ENCODE measurements around the gene KCNQ5. TPM values are rescaled to one million over a fixed set of nuclear protein-coding genes. Genes with fewer than 3 reads are reported as not detected.

KCNQ5 gene
- total and polyA plus RNA-seq, 2 donors = 1.8 to 3.0 TPM

DNA sequence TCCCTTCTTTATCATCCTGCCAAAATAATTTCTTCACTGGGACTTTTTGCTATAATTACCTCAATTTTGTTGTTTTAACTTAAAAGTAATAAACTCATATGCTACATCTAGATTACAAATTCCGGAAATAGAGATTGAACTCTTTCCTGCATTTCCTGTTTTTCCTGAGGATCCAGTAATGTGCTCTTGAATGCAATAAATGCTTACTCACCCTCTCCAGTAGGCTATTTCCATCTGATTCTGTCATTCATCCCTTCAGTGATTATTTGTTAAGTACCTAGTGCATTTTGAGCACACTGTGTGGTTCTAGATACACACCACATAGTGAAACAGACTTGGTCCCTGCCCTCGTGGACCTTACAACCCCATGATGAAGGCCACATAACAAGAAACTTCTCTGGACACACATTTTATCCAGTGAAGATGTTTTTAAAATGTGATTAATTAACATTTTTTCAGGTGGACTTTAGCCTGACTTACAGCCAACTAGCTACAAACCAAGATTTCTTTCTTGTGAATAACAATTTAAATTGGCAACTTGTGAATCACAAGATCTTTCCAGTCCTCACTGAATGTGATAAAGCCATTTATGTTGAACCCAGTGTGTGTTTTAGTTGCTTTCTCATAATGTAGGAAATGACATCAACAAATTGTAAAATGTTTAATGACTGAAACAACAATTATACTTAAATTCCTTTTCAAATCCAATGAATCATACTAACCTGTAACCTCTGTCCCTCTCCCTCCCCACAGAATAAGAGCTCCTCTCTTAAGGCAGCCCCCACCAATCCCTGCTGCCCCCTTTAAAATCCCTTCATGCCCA, 331.2 kb downstream of the KCNQ5 start:
- whole genome bisulfite sequencing = 82% methylated on average over 2 of the region's 2 CpGs
- DNase-seq (ENCODE audit: extremely low spot score) = no peak
- H3K27ac ChIP-seq (ENCODE audit: low read depth) = no peak overlapping the region
- no peaks in the 10 kb centered on the region for H3K36me3 ChIP-seq (ENCODE audit: insufficient read depth)
- H3K4me1 ChIP-seq (ENCODE audit: insufficient read depth) = peaks cover 1% of the 10 kb centered on the region
- no peak overlapping the region for H3K4me3 ChIP-seq (ENCODE audit: low read depth, low read length)

DNA sequence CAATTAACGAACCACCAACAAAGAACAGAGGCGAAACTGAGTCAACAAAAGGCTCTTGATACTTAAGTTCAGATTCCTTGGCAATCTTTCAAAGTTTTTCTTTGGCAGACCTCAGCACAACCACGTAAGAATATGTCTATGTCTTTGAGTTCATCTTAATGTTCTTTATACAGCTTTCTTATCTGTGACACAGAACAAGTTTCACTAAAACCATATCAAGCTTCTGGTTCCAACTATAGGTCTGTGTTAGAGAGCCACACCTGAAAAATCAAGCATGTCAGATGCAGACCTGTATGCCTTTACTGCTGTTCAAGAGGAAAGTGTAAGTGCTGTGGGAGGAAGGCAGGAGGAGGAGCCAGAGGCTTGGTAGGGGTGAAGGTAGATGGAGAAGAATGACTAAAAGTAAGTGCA, 332.1 kb downstream of the KCNQ5 start:
- Histone ChIP-seq H3K4me1 (ENCODE audit: insufficient read depth) (peaks cover 1% of the 10 kb centered on the region), H3K4me3 (ENCODE audit: low read depth, low read length) (no peak overlapping the region), H3K36me3 (ENCODE audit: insufficient read depth) (no peaks in the 10 kb centered on the region), H3K27ac (ENCODE audit: low read depth) (no peak overlapping the region)
- WGBS = 51% methylated on average over 3 of the region's 3 CpGs
- no peak for DNase-seq (ENCODE audit: extremely low spot score)

DNA sequence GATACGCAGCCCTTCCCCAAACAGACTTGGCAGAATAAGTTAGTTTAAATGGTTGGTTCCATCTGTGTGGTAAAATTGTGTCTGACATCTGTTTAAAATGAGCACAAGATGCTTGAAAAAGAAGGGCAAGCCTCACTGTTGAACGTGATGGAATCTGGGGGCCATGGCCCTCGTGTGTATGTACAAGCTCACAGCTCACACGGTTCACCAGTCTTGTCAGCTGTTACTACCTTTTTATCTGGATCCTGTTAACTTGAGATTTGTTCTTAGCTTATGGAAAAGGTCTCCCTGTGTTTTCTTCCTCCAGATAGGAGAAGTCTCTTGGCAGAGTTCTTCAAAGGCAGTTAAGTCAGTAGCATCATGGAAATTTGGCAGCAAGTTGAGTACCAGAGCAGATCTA, 332.9 kb downstream of the KCNQ5 start:
- Histone ChIP-seq H3K4me3 (ENCODE audit: low read depth, low read length) (no peak overlapping the region), H3K36me3 (ENCODE audit: insufficient read depth) (no peaks in the 10 kb centered on the region), H3K4me1 (ENCODE audit: insufficient read depth) (peaks cover 1% of the 10 kb centered on the region), H3K27ac (ENCODE audit: low read depth) (no peak overlapping the region)
- 36% methylated on average over 4 of the region's 4 CpGs for WGBS
- DNase-seq (ENCODE audit: extremely low spot score) = no peak

DNA sequence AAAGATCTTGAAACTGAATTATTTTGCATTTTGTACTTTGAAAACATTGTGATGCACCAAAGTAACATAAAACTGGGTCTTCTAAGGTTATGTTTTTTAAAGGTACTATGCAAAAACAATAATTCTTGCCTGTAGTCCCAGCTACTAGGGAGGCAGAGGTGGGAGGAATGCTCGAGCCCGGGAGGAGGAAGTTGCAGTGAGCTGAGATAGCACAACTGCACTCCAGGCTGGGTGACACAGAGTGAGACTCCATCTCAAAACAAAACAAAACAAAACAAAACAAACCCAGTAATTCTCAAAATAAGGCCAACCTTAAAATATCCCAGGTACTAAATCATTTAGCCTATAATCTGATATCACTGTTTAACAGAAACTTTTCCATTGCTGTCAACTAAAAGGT, 333.8 kb downstream of the KCNQ5 start:
- WGBS = 44% methylated on average over 2 of the region's 2 CpGs

DNA sequence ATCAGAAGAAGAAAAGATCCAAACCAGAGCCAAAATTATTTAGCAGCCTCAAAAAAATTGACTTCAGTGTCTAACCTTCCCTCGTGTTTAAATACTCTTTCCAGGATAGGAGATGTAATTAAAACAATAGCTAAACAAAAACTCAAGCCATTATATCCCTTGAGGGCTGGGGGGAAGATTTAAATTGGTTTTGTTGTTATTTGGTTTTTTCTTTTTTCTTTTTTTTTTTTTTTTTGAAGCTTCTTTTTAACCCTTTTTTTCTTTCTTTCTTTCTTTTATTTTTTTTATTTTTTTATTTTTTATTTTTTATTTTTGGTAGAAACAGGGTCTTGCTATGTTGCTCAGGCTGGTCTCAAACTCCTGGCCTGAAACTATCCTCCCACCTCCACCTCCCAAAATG, 334.4 kb downstream of the KCNQ5 start:
- WGBS = 28% methylated on average over 1 of the region's 1 CpG
- Histone ChIP-seq H3K36me3 (ENCODE audit: insufficient read depth) (no peaks in the 10 kb centered on the region), H3K4me1 (ENCODE audit: insufficient read depth) (no peaks in the 10 kb centered on the region), H3K4me3 (ENCODE audit: low read depth, low read length) (no peak overlapping the region), H3K27ac (ENCODE audit: low read depth) (no peak overlapping the region)
- no peak for DNase-seq (ENCODE audit: extremely low spot score)

More for the DNA sequence above, 333.8 kb downstream of the KCNQ5 start:
- H3K4me3 ChIP-seq (ENCODE audit: low read depth, low read length) = no peak overlapping the region
- H3K4me1 ChIP-seq (ENCODE audit: insufficient read depth) = no peaks in the 10 kb centered on the region
- DNase-seq (ENCODE audit: extremely low spot score) = no peak
- H3K27ac ChIP-seq (ENCODE audit: low read depth) = no peak overlapping the region
- H3K36me3 ChIP-seq (ENCODE audit: insufficient read depth) = no peaks in the 10 kb centered on the region

DNA sequence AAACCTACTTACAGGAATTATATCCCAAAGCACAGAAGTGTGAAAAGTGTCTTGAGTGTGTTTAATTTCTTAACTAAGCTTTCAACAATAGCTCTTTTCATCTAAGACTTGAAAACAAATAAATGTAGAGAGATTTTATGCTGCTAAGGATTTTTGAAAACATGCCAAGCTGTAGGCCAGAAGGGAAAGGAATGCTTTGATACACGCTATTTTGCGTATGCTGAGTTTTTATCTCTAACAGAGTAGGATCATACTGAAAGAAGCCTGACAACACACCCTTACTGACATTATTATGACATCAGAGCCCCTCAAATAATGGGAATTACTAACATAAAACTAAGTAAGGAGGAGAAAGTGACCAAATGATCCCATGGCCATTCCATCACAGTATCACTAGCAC, 338.0 kb downstream of the KCNQ5 start:
- Histone ChIP-seq H3K4me1 (ENCODE audit: insufficient read depth) (no peaks in the 10 kb centered on the region), H3K27ac (ENCODE audit: low read depth) (no peak overlapping the region), H3K4me3 (ENCODE audit: low read depth, low read length) (no peak overlapping the region), H3K36me3 (ENCODE audit: insufficient read depth) (no peaks in the 10 kb centered on the region)
- WGBS = 43% methylated on average over 2 of the region's 2 CpGs
- no peak for DNase-seq (ENCODE audit: extremely low spot score)

DNA sequence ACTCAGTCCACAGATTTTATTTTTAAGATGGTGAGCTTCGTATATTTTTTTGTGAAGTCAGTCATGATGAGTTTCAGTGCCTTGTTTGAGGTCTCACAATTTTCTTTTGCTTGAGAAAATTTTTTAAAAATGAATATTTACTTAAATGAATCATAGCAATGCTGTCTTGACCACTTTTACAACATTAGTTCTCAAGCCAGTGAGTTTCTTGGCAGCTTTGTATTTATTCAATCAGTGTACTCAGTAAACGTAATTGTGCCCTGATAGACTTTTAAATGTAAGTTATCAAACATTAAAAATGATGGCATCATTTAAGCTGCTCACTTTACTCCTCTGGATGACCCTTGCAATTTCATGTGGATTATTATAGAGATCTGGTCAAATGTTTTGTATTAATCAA, 342.1 kb downstream of the KCNQ5 start:
- no peak for DNase-seq (ENCODE audit: extremely low spot score)
- whole genome bisulfite sequencing = 76% methylated on average over 2 of the region's 2 CpGs
- H3K4me1 ChIP-seq (ENCODE audit: insufficient read depth) = no peaks in the 10 kb centered on the region
- H3K27ac ChIP-seq (ENCODE audit: low read depth) = no peak overlapping the region
- no peak overlapping the region for H3K4me3 ChIP-seq (ENCODE audit: low read depth, low read length)
- H3K36me3 ChIP-seq (ENCODE audit: insufficient read depth) = no peaks in the 10 kb centered on the region

DNA sequence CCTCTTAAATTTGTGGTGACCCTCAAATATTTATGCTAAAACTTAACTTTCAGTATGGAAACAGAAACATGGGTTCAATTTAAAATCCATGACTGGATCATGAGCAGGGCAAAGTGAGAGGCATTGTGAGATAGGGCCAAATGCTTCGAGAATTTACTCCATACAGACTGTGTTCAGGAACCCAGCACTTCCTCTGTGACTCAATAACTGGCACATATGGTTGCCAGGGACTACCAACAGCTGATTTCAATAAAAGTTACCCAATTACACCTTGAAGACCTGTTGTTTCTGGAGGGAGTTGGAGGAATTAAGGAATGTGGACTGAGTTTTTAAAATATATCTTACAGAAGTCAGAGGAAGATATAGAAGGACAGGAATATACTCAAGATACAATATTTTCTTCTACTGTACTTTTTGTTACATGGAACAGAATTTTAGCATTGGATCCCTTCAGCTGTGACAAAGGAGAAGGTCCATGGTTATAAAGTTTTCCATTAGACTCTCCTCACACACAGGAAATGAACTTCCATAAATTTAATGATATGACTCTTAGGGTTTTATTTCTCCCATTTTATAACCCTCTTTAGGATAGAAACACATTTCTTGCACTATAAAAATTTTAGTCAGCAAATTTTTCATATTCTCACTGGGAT, 344.9 kb downstream of the KCNQ5 start:
- no peaks in the 10 kb centered on the region for H3K4me1 ChIP-seq (ENCODE audit: insufficient read depth)
- no peak overlapping the region for H3K27ac ChIP-seq (ENCODE audit: low read depth)
- no peak overlapping the region for H3K4me3 ChIP-seq (ENCODE audit: low read depth, low read length)
- no peak for DNase-seq (ENCODE audit: extremely low spot score)
- WGBS = 73% methylated on average over 1 of the region's 1 CpG
- no peaks in the 10 kb centered on the region for H3K36me3 ChIP-seq (ENCODE audit: insufficient read depth)

DNA sequence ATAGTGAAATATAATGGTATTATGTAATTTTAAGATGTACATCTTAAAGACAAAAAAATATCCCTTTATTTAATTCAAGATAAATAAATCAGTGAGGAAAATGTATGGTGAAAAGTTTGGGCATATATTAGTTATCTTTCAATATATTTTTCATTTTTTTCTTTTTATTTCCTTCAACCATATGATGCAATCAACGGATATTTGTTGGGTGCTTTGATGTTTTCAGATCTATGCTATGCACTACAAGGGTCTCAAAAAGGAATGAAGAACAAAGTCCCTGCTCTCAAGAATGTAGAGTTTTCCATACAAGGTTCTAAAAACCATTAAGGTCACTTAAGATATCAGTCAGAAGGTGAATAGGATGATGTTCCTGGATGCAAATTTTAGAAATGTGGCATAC, 345.5 kb downstream of the KCNQ5 start:
- DNase-seq (ENCODE audit: extremely low spot score) = no peak
- H3K4me3 ChIP-seq (ENCODE audit: low read depth, low read length) = no peak overlapping the region
- H3K27ac ChIP-seq (ENCODE audit: low read depth) = no peak overlapping the region
- H3K4me1 ChIP-seq (ENCODE audit: insufficient read depth) = no peaks in the 10 kb centered on the region
- H3K36me3 ChIP-seq (ENCODE audit: insufficient read depth) = no peaks in the 10 kb centered on the region
- 96% methylated on average over 1 of the region's 1 CpG for WGBS

DNA sequence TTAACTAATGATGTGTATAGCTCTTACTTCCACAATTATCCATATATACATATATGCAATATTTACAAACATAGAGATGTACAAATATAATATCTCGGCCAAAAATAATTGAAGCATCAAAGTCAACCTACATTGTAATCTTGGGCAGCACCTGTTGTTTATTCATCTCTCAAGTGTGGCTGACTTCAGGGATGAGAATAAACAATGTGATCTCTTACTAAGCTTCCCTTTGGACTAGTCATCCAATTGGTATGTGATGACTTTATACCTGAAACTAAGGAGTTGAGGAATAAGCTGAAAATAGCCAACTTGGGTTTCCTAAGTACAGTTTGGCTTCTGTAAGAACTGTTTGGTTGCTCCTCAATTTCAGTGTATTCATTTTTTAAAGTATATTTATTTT, 346.8 kb downstream of the KCNQ5 start:
- WGBS = 73% methylated on average over 1 of the region's 1 CpG
- Histone ChIP-seq H3K4me1 (ENCODE audit: insufficient read depth) (no peaks in the 10 kb centered on the region), H3K4me3 (ENCODE audit: low read depth, low read length) (no peak overlapping the region), H3K36me3 (ENCODE audit: insufficient read depth) (no peaks in the 10 kb centered on the region), H3K27ac (ENCODE audit: low read depth) (no peak overlapping the region)
- DNase-seq (ENCODE audit: extremely low spot score) = no peak

DNA sequence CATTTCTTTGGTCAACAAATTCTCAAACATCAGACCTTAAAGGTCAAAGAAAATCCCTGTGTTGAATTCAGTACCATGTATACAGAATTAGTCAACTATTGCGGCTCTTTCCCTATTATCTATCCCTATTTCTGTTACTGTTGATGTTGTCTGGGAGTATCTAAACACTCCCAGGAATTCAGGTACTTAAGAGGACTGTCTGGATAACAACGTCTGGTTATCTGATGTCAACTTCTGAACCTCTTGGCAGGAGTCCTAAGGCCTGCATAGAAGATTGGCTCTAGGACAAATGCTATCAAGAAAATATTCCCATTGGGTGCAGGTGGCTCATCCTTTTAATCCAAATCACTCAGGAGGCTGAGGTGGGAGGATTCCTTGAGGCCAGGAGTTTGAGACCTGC, 347.8 kb downstream of the KCNQ5 start:
- Histone ChIP-seq H3K36me3 (ENCODE audit: insufficient read depth) (no peaks in the 10 kb centered on the region), H3K4me3 (ENCODE audit: low read depth, low read length) (no peak overlapping the region), H3K27ac (ENCODE audit: low read depth) (no peak overlapping the region), H3K4me1 (ENCODE audit: insufficient read depth) (no peaks in the 10 kb centered on the region)
- no peak for DNase-seq (ENCODE audit: extremely low spot score)
- 54% methylated on average over 2 of the region's 2 CpGs for WGBS

DNA sequence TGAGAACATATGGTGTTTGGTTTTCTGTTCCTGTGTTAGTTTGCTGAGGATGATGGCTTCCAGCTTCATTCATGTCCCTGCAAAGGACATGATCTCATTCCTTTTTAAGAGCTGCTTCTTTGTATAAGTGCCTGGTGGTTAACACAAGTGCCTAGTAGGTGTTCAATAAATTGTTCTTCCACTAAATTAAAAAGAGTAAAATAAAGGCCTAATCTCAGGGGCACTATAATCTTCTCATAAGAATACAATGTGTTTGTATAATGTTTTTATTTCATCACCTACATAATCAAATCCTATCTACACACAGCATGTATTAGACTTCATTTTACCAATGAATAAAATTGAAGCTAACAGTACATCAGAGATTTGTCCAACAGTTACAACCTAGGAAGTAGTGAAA, 350.7 kb downstream of the KCNQ5 start:
- Histone ChIP-seq H3K4me3 (ENCODE audit: low read depth, low read length) (no peak overlapping the region), H3K27ac (ENCODE audit: low read depth) (no peak overlapping the region), H3K36me3 (ENCODE audit: insufficient read depth) (no peaks in the 10 kb centered on the region), H3K4me1 (ENCODE audit: insufficient read depth) (no peaks in the 10 kb centered on the region)
- no peak for DNase-seq (ENCODE audit: extremely low spot score)

DNA sequence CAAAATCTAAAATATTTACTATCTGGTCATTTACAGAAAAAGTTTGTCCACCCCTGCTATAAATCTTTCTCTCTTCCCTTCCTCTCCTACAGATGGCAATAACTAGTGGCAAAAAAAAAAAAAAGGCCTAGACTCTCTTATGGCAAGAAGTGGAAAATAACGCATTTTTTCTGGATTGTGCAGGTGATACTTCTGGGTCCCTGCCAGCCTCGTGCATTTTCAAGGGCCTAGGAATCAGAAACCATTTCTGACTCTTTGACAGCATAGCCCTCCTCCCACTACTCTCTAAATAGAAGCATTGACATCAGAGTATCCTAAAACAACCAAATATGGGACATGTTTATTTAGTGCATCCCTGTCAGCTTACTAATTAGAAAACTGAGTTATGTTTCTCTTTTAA, 352.4 kb downstream of the KCNQ5 start:
- Histone ChIP-seq H3K4me3 (ENCODE audit: low read depth, low read length) (no peak overlapping the region), H3K27ac (ENCODE audit: low read depth) (no peak overlapping the region), H3K36me3 (ENCODE audit: insufficient read depth) (no peaks in the 10 kb centered on the region), H3K4me1 (ENCODE audit: insufficient read depth) (no peaks in the 10 kb centered on the region)
- 55% methylated on average over 2 of the region's 2 CpGs for WGBS
- DNase-seq (ENCODE audit: extremely low spot score) = no peak

DNA sequence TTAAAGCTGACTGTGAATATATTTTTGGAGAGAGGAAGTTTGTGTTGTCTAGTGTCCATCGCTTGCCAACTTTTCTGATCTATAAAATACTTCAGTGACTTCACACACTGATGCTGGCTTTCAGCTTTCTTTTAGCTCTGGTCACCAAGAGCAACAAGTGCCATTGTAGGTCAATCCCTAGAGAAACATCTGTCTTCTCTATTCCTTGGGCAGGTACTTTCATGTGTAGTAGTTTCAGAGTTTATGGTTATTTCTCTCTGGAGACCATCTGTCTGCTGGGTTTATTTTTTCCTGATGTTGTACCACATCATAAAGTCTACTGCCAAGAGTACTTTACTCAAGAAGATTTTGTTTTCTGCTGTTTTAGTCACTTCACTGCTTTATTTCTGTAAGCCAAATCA, 353.5 kb downstream of the KCNQ5 start:
- WGBS = 30% methylated on average over 1 of the region's 1 CpG
- no peaks in the 10 kb centered on the region for H3K36me3 ChIP-seq (ENCODE audit: insufficient read depth)
- H3K4me1 ChIP-seq (ENCODE audit: insufficient read depth) = no peaks in the 10 kb centered on the region
- H3K27ac ChIP-seq (ENCODE audit: low read depth) = no peak overlapping the region
- no peak overlapping the region for H3K4me3 ChIP-seq (ENCODE audit: low read depth, low read length)
- DNase-seq (ENCODE audit: extremely low spot score) = no peak

All from urinary bladder (tissue), 4 donors.